ENCODE data around the gene TBL1X.

TBL1X gene

DNA sequence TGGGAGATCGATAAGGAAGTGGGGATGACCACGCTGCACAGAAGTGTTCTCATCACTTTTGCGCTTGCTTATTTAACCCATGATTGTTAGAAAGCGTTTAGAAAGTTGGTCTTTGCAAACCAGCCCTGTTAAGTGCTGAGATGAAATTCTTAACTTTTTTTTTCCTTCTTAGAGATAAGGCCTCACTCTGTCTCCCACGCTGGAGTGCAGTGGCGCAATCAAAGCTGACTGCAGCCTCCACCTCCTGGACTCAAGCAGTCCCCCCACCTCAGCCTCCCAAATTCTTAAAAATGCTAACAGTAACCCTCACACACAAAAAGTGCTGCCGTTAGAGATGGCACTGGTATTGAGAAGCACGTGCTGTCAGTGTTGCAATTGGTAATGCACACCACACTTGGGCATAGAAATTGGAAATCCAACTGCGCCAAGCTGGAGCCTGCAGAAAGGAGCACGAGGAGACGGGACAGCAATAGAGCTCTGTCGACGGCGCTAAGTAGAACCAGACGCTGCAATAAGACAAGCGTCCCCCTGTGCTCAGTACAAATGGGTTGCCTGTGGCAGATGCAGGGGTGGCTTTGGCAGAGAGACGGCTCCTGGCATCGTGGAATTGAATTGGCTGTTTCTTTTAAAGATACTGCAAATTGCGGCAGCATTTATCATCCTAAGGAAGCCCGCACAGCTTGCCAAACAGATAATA, 113.4 kb downstream of the TBL1X start:
- Mint-ChIP-seq H3K4me1 (peaks cover 2% of the 10 kb centered on the region), H3K36me3 (peaks cover 3% of the 10 kb centered on the region), H3K9me3 (no peaks in the 10 kb centered on the region), H3K4me3 (no peak overlapping the region), H3K27ac (no peak overlapping the region), H3K27me3 (no peaks in the 10 kb centered on the region)
- ATAC-seq (ENCODE audit: low read depth) = no peak
- DNase-seq (ENCODE audit: low spot score in 2 of 2) = no peak

DNA sequence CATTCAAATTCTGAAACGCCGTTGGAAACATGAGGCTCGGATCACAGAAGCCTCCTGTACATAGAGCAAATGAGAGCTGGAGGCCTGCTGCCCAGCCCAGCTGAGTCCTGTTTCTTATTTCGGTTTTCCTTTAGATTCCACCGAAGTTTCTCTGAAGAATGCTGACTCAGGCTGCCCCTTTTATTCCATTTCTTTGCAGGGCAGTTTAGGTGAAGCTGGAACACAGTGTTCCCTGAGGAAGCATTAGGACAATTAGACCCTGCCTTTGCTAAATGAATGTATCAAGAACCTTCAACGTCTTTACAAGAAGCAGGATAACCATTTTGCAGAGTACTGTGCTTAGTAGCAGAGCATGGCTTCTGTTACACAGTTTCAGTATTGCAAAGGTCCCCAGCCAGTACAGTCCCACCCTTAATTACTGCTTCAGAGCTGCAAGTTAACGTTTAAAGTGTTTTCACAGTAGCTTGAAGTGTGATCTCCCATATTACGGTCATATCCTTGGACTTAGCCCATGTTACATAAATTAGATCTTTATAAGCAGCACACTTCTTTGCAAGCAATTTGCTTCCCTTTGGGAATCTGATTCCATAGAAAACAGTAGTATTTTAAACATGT, 117.0 kb downstream of the TBL1X start:
- H3K27ac Mint-ChIP-seq = no peak overlapping the region
- DNase-seq (ENCODE audit: low spot score in 2 of 2) (no peak), ATAC-seq (ENCODE audit: low read depth) (no peak)
- H3K4me3 Mint-ChIP-seq = no peak overlapping the region
- no peaks in the 10 kb centered on the region for H3K9me3 Mint-ChIP-seq
- no peaks in the 10 kb centered on the region for H3K27me3 Mint-ChIP-seq
- peaks cover 4% of the 10 kb centered on the region for H3K36me3 Mint-ChIP-seq
- peaks cover 13% of the 10 kb centered on the region for H3K4me1 Mint-ChIP-seq

DNA sequence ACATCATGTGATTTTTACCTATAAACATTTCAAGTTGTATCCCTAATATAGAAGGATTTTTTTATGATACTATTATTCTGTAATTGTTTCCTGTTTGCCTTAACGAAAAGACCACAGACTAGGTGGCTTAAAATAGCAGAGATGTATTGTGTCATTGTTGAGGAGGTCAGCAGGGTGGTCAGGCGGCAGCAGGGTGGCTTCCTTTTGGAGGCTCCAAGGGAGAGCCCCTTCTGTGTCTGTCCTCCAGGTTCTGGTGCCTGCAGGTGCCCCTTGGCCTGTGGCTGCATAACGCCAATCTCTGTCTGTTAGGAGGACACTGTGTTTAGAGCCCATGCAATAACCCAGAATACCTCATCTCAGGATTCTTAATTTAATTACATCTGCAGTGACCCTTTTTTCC, 118.1 kb downstream of the TBL1X start:
- Mint-ChIP-seq H3K27ac (no peak overlapping the region), H3K27me3 (no peaks in the 10 kb centered on the region), H3K36me3 (peaks cover 4% of the 10 kb centered on the region), H3K4me3 (no peak overlapping the region), H3K9me3 (no peaks in the 10 kb centered on the region), H3K4me1 (peaks cover 13% of the 10 kb centered on the region)
- DNase-seq (ENCODE audit: low spot score in 2 of 2) (no peak), ATAC-seq (ENCODE audit: low read depth) (no peak)

DNA sequence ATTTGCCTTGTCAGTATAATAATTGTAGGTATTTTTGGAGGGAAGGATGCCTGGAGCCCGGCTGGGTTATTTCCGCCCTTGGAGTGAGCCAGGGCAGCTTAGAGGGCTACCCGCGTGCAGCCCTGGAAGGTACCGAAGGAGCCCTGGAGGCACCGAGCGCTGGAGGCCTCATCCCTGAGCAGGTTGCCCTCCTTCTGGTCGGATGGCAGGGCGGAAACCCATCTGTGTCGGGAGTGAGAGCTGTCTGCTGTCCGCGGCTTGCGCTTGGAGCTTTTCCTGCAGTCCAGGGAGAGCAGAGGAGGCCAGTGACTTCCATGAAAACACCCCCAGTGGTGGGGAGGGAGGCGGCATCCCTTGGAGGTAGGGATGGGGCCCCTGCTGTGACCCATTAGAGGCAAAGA, 122.1 kb downstream of the TBL1X start:
- DNase-seq (ENCODE audit: low spot score in 2 of 2) = no peak
- Mint-ChIP-seq H3K9me3 (peaks cover 2% of the 10 kb centered on the region), H3K4me1 (peaks cover 13% of the 10 kb centered on the region), H3K27ac (peak overlapping the region; percentile 5), H3K27me3 (no peaks in the 10 kb centered on the region), H3K4me3 (no peak overlapping the region), H3K36me3 (peaks cover 8% of the 10 kb centered on the region)
- no peak for ATAC-seq (ENCODE audit: low read depth)

DNA sequence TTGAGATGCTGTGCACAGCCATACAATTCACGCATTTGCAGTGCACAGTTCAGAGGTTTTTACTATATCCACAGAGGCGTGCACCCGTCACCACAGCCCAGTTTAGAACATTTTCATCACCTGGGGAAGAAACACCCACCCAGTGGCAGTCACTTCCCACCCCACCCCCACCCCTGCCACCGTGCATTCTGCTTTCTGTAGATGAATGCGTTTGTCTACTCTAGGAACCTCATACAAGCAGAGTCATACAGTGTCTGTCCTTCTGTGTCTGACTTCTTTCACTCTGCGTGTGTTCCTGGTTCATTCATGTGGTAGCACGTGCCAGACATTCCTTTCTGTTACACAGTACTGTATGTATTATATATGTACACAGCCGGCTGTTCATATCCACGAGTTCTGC, 122.8 kb downstream of the TBL1X start:
- no peak for DNase-seq (ENCODE audit: low spot score in 2 of 2)
- ATAC-seq (ENCODE audit: low read depth) = no peak
- peaks cover 16% of the 10 kb centered on the region for H3K4me1 Mint-ChIP-seq
- H3K9me3 Mint-ChIP-seq = peaks cover 3% of the 10 kb centered on the region
- no peaks in the 10 kb centered on the region for H3K27me3 Mint-ChIP-seq
- peak overlapping the region; percentile 5 for H3K27ac Mint-ChIP-seq
- no peak overlapping the region for H3K4me3 Mint-ChIP-seq
- H3K36me3 Mint-ChIP-seq = peaks cover 12% of the 10 kb centered on the region

DNA sequence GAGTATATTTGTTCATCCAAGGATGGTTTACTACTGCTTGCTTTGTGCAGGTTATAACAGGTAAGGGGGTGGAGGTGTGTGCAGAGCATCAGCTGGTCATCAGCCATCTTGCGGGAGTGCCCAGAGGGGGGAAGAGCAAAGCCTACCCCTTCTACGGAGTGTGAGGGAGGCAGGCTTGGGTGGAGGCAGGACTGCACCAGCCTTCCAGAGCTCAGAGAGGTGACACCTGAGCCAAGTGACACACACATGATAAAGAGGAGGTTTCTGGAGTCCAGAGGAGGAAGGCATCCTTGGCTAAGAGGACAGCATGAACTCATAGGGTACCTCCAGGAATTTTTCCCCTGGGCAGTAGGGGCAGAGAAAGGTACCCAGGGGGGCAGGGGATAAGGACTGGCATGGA, 126.6 kb downstream of the TBL1X start:
- Mint-ChIP-seq H3K9me3 (peaks cover 3% of the 10 kb centered on the region), H3K27ac (no peak overlapping the region), H3K4me1 (peaks cover 12% of the 10 kb centered on the region), H3K27me3 (no peaks in the 10 kb centered on the region), H3K36me3 (peaks cover 11% of the 10 kb centered on the region), H3K4me3 (no peak overlapping the region)
- no peak for ATAC-seq (ENCODE audit: low read depth)
- no peak for DNase-seq (ENCODE audit: low spot score in 2 of 2)

DNA sequence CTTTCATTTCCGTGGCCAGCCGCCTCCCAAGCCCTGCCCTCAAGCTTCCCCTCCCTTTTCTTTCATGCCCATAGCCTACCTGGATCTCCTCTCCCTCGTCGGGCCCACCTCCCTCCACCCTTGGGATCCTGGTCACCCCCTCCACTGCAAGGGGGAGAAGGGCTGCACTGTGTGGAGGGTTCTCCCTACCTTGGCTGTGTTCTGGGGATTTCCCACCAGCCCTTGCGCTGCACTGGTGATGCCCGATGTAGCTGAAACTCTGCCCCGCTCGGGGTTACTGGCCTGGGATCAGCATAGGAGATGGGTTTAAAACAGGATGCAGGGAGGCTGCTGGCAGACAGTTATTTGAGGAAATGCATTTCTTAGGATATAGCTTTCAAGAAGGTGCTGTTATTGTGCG, 128.9 kb downstream of the TBL1X start:
- Mint-ChIP-seq H3K9me3 (peaks cover 3% of the 10 kb centered on the region), H3K4me3 (peak overlapping the region; percentile 54)
- peak; percentile 50 for ATAC-seq (ENCODE audit: low read depth)

DNA sequence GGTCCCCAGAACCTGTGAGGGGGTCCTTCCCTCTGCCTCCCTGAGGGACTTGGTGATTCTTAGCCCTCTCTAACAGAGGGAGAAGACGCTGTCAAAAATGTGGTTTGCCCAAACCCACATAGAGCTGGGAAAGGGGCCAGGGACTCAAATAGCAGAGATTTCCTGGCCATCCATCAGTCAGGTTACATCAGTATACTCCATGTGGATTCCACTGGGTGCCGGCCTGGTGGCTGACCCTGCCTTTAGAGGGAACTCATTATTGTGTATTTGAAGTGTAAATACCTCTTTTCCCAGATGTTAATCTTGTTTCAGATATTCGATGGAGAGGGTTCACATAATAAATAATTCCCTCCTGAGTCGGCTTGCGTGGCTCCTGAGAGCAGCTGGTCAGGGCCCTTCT, 130.3 kb downstream of the TBL1X start:
- Mint-ChIP-seq H3K9me3 (peaks cover 5% of the 10 kb centered on the region), H3K27ac (no peak overlapping the region), H3K36me3 (peaks cover 11% of the 10 kb centered on the region), H3K4me1 (peaks cover 12% of the 10 kb centered on the region), H3K4me3 (no peak overlapping the region), H3K27me3 (no peaks in the 10 kb centered on the region)
- ATAC-seq (ENCODE audit: low read depth) = no peak
- DNase-seq (ENCODE audit: low spot score in 2 of 2) = no peak

More for the DNA sequence above, 128.9 kb downstream of the TBL1X start:
- H3K27ac Mint-ChIP-seq = no peak overlapping the region
- peaks cover 11% of the 10 kb centered on the region for H3K36me3 Mint-ChIP-seq
- DNase-seq (ENCODE audit: low spot score in 2 of 2) = no peak
- no peaks in the 10 kb centered on the region for H3K27me3 Mint-ChIP-seq
- H3K4me1 Mint-ChIP-seq = peaks cover 12% of the 10 kb centered on the region

DNA sequence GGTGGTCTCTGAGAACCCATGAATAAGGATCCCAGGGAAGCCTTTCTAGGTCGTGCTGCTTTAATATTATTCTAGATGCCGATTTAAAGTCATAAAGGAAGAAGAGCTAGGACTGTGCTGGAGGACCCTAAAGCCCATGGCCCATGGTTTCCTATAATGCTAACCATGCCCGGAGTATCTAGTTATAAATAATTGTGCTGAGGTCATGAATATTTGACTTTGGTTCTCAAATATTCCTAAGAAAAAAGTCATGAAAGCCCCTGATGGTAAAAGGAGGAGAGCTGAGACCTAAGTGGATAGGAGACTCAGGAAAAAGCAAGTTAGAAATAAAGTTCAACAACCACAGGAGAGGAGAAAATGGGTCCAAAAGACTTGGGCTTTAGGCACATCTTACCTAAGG, 132.0 kb downstream of the TBL1X start:
- Mint-ChIP-seq H3K36me3 (peaks cover 8% of the 10 kb centered on the region), H3K27ac (no peak overlapping the region), H3K4me3 (no peak overlapping the region), H3K27me3 (no peaks in the 10 kb centered on the region), H3K4me1 (peaks cover 17% of the 10 kb centered on the region), H3K9me3 (peaks cover 3% of the 10 kb centered on the region)
- DNase-seq (ENCODE audit: low spot score in 2 of 2) (no peak), ATAC-seq (ENCODE audit: low read depth) (no peak)

DNA sequence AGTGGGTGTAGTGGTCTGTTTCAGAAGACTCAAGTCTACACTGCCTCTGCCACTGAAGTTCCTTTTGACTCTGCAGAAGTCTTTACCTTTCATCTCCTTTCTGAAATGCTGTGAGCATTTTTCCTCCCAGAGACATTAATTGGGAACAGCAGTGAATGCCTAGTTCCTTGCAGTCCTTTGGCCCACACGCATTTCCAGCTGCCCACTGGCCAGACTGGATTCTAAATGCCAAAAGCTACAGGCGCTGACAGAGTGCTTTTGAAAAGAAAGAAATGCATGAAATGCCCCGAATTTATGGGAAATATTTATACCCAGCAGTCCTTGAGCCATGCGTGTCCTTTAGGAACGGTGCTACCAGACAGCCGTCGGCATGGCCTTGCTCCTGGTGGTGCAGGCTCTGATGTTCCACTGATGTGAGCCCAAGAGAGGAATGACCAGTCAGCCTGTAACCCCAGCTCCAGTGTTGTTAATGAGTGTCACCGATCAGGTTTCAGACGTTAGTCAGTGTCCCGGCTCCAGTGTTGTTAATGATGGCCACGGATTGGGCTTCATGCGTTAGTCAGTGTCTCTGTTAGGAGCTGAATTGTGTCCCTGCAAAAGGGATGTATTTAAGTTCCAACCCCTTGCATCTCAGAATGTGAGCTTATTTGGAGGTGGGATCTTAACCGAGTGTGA, 132.6 kb downstream of the TBL1X start:
- H3K27ac Mint-ChIP-seq = no peak overlapping the region
- H3K36me3 Mint-ChIP-seq = peaks cover 4% of the 10 kb centered on the region
- peaks cover 20% of the 10 kb centered on the region for H3K4me1 Mint-ChIP-seq
- no peaks in the 10 kb centered on the region for H3K27me3 Mint-ChIP-seq
- DNase-seq (ENCODE audit: low spot score in 2 of 2) = no peak
- ATAC-seq (ENCODE audit: low read depth) = no peak
- H3K9me3 Mint-ChIP-seq = peaks cover 2% of the 10 kb centered on the region
- no peak overlapping the region for H3K4me3 Mint-ChIP-seq

DNA sequence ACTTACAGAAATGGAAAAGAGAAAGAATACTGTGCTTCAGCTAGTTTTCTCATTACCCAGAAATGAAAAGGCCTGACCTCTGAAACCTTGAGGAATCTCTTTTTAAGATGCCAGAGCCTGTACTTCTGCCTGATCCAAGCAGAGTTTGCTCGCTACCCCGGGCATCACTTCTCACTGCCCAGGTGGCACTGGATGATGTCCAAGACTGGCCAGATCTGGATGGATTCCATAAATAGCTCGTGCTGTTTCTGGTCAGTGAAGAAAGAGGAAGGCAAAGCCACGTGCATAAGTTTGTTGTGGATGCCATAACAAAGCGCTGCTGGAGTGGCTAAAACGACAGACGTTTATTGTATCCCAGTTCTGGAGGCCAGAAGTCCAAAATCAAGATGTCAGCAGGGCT, 133.5 kb downstream of the TBL1X start:
- no peak overlapping the region for H3K27ac Mint-ChIP-seq
- no peaks in the 10 kb centered on the region for H3K36me3 Mint-ChIP-seq
- no peaks in the 10 kb centered on the region for H3K27me3 Mint-ChIP-seq
- H3K4me1 Mint-ChIP-seq = peaks cover 15% of the 10 kb centered on the region
- DNase-seq (ENCODE audit: low spot score in 2 of 2) = no peak
- H3K9me3 Mint-ChIP-seq = peaks cover 2% of the 10 kb centered on the region
- no peak for ATAC-seq (ENCODE audit: low read depth)
- H3K4me3 Mint-ChIP-seq = no peak overlapping the region

DNA sequence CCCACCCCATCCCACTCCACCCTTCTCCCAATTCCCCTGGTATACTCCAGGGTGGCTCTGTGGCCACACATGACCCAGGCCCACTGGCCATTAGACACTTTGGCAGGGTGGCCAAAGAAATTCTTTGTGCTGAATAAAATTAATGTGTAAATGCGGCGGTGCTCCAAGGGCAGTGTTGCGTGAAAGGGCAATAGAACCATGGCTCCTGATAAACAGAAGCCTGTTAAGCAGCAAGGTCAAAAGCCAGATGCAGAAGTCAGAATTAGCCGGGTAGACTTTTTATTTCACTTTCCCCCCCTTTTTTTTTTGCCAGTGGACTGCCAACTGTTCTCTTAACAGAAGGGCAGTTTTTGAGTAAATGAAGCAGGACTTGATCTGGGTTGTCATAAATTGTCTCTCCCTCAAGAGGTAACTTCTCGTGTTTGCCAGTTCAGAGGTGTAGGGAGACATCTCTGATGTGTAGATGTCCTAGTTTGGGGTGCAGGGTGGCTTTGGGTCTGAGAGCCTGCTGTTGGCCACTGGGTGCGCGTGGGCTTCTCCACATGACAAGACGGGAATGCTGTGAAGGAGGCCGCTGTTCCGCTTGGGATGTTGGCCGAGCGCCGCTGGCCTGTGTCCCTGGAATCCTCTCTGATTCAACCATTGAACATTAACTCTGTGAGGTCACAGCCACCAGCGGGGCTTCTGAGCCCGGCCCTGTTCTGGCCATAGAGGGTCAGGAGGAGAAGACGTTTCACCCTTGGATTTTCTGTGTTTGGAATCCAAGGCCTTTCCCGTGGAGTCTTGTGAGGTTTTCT, 139.5 kb downstream of the TBL1X start:
- Mint-ChIP-seq H3K4me1 (peaks cover 10% of the 10 kb centered on the region), H3K9me3 (peaks cover under 1% of the 10 kb centered on the region), H3K27ac (no peak overlapping the region), H3K4me3 (no peak overlapping the region), H3K27me3 (no peaks in the 10 kb centered on the region), H3K36me3 (peaks cover under 1% of the 10 kb centered on the region)
- DNase-seq (ENCODE audit: low spot score in 2 of 2) = no peak
- no peak for ATAC-seq (ENCODE audit: low read depth)

DNA sequence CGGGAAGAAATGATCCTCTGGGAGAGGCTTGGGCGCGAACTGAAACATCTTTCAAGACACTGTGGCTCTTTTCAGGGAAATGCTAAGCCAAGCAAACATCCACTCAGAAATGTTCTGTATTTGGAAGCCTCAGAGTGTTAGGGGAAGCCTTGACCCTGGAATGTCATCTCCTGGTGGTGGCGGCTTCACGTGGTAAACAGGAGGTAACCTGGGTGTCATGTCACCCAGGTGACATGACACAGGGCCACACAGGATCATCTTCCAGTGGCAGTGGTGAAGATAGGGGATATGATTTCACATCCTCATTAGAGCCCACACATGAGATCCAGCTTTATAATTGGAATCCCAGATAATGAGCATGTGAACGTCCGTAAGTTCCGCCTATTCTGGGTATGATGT, 140.0 kb downstream of the TBL1X start:
- no peak for ATAC-seq (ENCODE audit: low read depth)
- H3K27me3 Mint-ChIP-seq = no peaks in the 10 kb centered on the region
- peaks cover 13% of the 10 kb centered on the region for H3K4me1 Mint-ChIP-seq
- no peak overlapping the region for H3K27ac Mint-ChIP-seq
- no peak for DNase-seq (ENCODE audit: low spot score in 2 of 2)
- H3K4me3 Mint-ChIP-seq = no peak overlapping the region
- H3K9me3 Mint-ChIP-seq = no peaks in the 10 kb centered on the region
- H3K36me3 Mint-ChIP-seq = peaks cover 2% of the 10 kb centered on the region

DNA sequence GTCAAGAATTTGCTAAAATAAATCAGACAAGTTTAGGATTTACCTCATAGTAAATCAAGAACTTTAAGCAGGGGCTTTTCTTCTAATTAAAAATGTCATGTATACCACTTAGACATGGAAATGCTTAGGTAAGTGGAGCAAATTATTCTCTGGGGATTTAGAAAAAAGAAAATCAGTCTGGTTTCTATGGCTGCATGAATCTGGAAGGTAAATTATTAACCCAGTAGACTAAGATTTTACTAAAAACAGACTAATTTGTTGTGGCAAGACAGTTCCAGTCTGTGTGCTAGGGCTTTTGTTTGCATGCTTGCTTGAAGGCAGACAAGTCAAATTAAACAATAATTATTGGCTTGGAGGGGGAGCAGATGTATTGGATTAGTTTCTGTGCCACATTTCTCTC, 140.6 kb downstream of the TBL1X start:
- Mint-ChIP-seq H3K9me3 (no peaks in the 10 kb centered on the region), H3K4me3 (no peak overlapping the region), H3K4me1 (peaks cover 13% of the 10 kb centered on the region), H3K27ac (no peak overlapping the region), H3K27me3 (no peaks in the 10 kb centered on the region), H3K36me3 (peaks cover 2% of the 10 kb centered on the region)
- DNase-seq (ENCODE audit: low spot score in 2 of 2) (no peak), ATAC-seq (ENCODE audit: low read depth) (no peak)

Data from memory B cell (primary cell).